GM12878 (cell line): ENCODE results near the gene SLC18A3. TPM values are rescaled to one million over a fixed set of nuclear protein-coding genes. Genes with fewer than 3 reads are reported as not detected.

ENCODE experiments used
- ATAC-seq: fragments of 200-7000 bp; cut with Tn5 transposase; 3 replicates; pipeline ENCODE4 v1.9.1; 2020; ENCODE audit warnings: mild to moderate bottlenecking, moderate library complexity
- BruUV-seq: library from RNA; stranded (reverse); fragments of 400-500 nt; replicated peaks from 2 replicates; lab custom pipeline; 2021; lab: Mats Ljungman, UMichigan
- CTCF ChIA-PET: fragments of 300-600 bp; sonication (Branson Sonifier 250); formaldehyde crosslinking; extraction: SDS; loops from one replicate; lab custom pipeline; 2021; ENCODE audit warnings: inconsistent platforms; lab: Yijun Ruan, JAX
- POLR2A ChIA-PET: fragments of 350-600 bp; formaldehyde crosslinking; extraction: SDS; loops from one replicate; lab custom pipeline; 2021; ENCODE audit warnings: inconsistent platforms; lab: Charles Lee
- RAD21 ChIA-PET: fragments of 300-600 bp; sonication (Branson Sonifier 250); formaldehyde crosslinking; loops from one replicate; lab custom pipeline; 2023; ENCODE audit warnings: antibody characterized with exemption; ENCODE audit not compliant: unreplicated experiment; lab: Charles Lee
- SMC1A ChIA-PET: fragments of 300-600 bp; sonication (Branson Sonifier 250); formaldehyde crosslinking; loops from one replicate; lab custom pipeline; 2023; ENCODE audit not compliant: unreplicated experiment, uncharacterized antibody; lab: Charles Lee
- DNase-seq: peaks from one replicate; pipeline ENCODE4 v3.0.0-alpha.2; 2011; ENCODE audit warnings: low read depth, low spot score
- FAIRE-seq: peaks from 3 replicates; lab custom pipeline; 2011; peaks lifted over from hg19 to GRCh38; lab: Jason Lieb, UNC
- H2AFZ ChIP-seq: 2 replicates; pipeline ENCODE4 v1.6.0; 2011; ENCODE audit warnings: low read depth, low read length, control low read depth; ENCODE audit not compliant: control insufficient read depth
- H3K27ac ChIP-seq: 2 replicates; pipeline ENCODE4 v1.5.1; 2011; ENCODE audit warnings: control low read depth; ENCODE audit not compliant: control insufficient read depth, insufficient read depth
- H3K27me3 ChIP-seq, 2 experiments: replicated peaks in 1 of 2; 2 replicates each; pipeline versions ENCODE4 v1.6.0 to v1.6.1; 2011; ENCODE audit warnings: low read length in 1 of 2; ENCODE audit not compliant: control insufficient read depth in 2 of 2, insufficient read depth in 2 of 2
- H3K36me3 ChIP-seq, 2 experiments: 2 replicates each; pipeline ENCODE4 v1.5.1; 2011; ENCODE audit warnings: low read length in 1 of 2; ENCODE audit not compliant: control insufficient read depth in 2 of 2, insufficient read depth in 2 of 2
- H3K4me1 ChIP-seq: 2 replicates; pipeline ENCODE4 v1.6.1; 2011; ENCODE audit warnings: mild to moderate bottlenecking, low read length, moderate library complexity, mixed read lengths; ENCODE audit not compliant: control insufficient read depth, insufficient read depth
- H3K4me2 ChIP-seq: 2 replicates; pipeline ENCODE4 v1.6.0; 2011; ENCODE audit warnings: control low read depth; ENCODE audit not compliant: control insufficient read depth, insufficient read depth
- H3K4me3 ChIP-seq: fragments of 200-600 bp; sonication (generic); 2 replicates; pipeline ENCODE4 v1.5.1; 2016
- H3K79me2 ChIP-seq: 2 replicates; pipeline ENCODE4 v1.6.0; 2011; ENCODE audit warnings: low read length; ENCODE audit not compliant: control insufficient read depth, insufficient read depth
- H3K9ac ChIP-seq: 2 replicates; pipeline ENCODE4 v1.8.0; 2011; ENCODE audit warnings: low read length, control low read depth, mixed read lengths; ENCODE audit not compliant: control insufficient read depth, insufficient read depth
- H3K9me3 ChIP-seq: replicated peaks from 3 replicates; pipeline ENCODE4 v1.5.1; 2011; ENCODE audit warnings: mild to moderate bottlenecking, low read length; ENCODE audit not compliant: control insufficient read depth, insufficient read depth
- H4K20me1 ChIP-seq: 2 replicates; pipeline ENCODE4 v1.6.0; 2011; ENCODE audit not compliant: control insufficient read depth, insufficient read depth
- BCL3 ChIP-seq: IDR thresholded peaks from 2 replicates; pipeline ENCODE4 v1.6.1; 2011; ENCODE audit warnings: borderline replicate concordance, low read depth, mild to moderate bottlenecking, moderate library complexity, low read length; ENCODE audit not compliant: insufficient read depth, poor library complexity, severe bottlenecking
- CHD2 ChIP-seq: IDR thresholded peaks from 2 replicates; pipeline ENCODE4 v1.6.1; 2011; ENCODE audit warnings: low read depth, low read length, improper control_type of control experiment, borderline replicate concordance
- HSF1 ChIP-seq: fragments of 150-350 bp; IDR thresholded peaks from 2 replicates; pipeline ENCODE4 v1.6.1; 2014; ENCODE audit warnings: mild to moderate bottlenecking, low read depth, low read length
- TBL1XR1 ChIP-seq: IDR thresholded peaks from 2 replicates; pipeline ENCODE4 v1.6.1; 2012; ENCODE audit warnings: low read depth, low read length, improper control_type of control experiment
- TCF7 ChIP-seq: IDR thresholded peaks from 2 replicates; pipeline ENCODE4 v1.6.1; 2014; ENCODE audit warnings: antibody characterized with exemption, borderline replicate concordance
- ZBTB4 ChIP-seq: fragments of 450-650 bp; formaldehyde crosslinking; IDR thresholded peaks from 2 replicates; pipeline ENCODE4 v1.4.0; 2022; ENCODE audit warnings: mild to moderate bottlenecking, moderate library complexity
- WGBS: methylation state at CpG from one replicate; pipeline ENCODE4 v1.1.6; 2016; ENCODE audit warnings: low lambda C conversion rate; ENCODE audit not compliant: insufficient replicate concordance, insufficient coverage; ENCODE audit errors: missing lambda C conversion rate; 5-methylcytosine and 5-hydroxymethylcytosine counted together
- in situ Hi-C: fragments of 300-500 bp; cut with MboI; formaldehyde crosslinking; loops from 9 replicates; pipeline ENCODE4 v1.14.3; 2018; ENCODE audit warnings: mixed read lengths
- intact Hi-C: fragments of 100-400 bp; cut with micrococcal nuclease; formaldehyde crosslinking; loops from one replicate; pipeline ENCODE4 v1.14.2; 2022; ENCODE audit not compliant: unreplicated experiment
- polyA plus RNA-seq, 11 experiments: library from polyadenylated mRNA; depleted of rRNA in 4 of 11; unstranded in 6 of 11; stranded (reverse) in 5 of 11; fragments of >200 nt; fragmentation: Nextera tagmentation in 4 of 11; fragmentation: Illumina TruSeq in 1 of 11; extraction: Ambion mirVana in 4 of 11; extraction: Trizol in 1 of 11; gene quantifications; 1 replicate in 1 of 11; 2 replicates in 10 of 11; pipeline versions ENCODE4 v1.2.1 to v1.2.3, GENCODE V29; 2011 to 2016; ENCODE audit warnings: inconsistent platforms in 2 of 11, missing spikeins in 2 of 11, low read depth in 1 of 11
- total RNA-seq, 4 experiments: library from RNA; depleted of rRNA in 3 of 4; stranded (reverse); fragments of >200 nt in 3 of 4; fragmentation: Illumina TruSeq in 1 of 4; extraction: Trizol in 1 of 4; gene quantifications; 2 replicates each; pipeline versions ENCODE4 v1.2.1 to v1.2.3, GENCODE V29; 2013 to 2021
- TF ChIP-seq, protein P1 (sequence below): fragments of 450-650 bp; IDR thresholded peaks from 2 replicates; pipeline ENCODE4 v1.6.1; 2017; ENCODE audit warnings: mild to moderate bottlenecking, moderate library complexity
- TF ChIP-seq, protein P2 (sequence below): fragments of 450-650 bp; IDR thresholded peaks from 2 replicates; pipeline ENCODE4 v1.6.1; 2017; ENCODE audit warnings: antibody characterized with exemption, mild to moderate bottlenecking, moderate library complexity

Gene SLC18A3
- total and polyA plus RNA-seq, 10 of the 15 experiments (the other 5 are each of a cell fraction or from before 2014, with no cell fraction given): not detected

DNA sequence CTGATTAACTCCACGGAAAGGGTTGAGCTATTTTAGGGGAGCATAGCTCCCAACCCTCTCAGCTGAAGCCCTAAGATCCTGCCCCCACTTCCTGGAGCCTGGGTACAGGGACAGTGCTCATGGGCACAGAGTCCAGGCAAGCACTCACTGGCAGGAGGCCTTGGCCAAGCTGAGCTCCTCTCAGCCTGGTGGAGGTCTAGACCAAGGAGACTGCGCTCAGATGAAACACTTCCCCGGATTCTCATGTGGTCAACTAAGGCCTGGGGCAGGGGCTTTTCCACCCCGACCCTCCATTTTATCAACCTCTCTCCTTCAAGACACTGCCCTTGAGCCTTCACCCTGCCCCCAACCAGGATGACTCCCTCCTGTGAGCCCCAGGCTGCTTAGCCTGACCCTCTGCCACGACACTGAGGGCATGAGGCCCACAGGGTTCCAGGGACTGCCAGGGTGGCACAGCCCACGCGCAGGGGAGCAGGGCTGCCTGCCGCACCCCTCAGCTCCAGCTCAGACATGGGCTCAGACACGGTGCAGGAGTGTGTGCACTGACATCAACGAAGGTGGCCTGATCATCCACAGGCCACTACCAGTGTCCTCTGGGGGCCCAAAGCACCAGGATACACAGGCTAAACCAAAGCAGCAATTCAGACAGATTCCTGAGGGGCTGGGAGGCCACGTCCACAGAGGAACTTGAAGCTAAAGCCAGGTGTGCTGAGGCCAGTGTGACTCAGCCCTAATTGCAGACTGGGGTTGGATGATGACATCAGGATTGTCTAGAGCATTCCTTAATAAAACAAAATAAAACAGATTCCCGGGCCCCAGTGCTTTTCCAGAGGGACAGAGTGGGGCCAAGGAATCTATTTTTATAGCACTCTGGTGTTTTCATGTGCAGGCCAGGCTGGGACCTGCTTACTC, 22.6 kb downstream of the SLC18A3 start:
- ChIA-PET RAD21 (no interaction called here), POLR2A (no interaction called here), CTCF (no interaction called here), SMC1A (no interaction called here)
- Histone ChIP-seq H3K27me3 (peaks cover 0 to 2% of the 10 kb centered on the region in 2 experiments; a peak in 1 of 4 replicates), H3K79me2 (no peaks in the 10 kb centered on the region), H3K9ac (no peak overlapping the region), H3K4me3 (no peak overlapping the region), H3K36me3 (no peaks in the 10 kb centered on the region), H3K4me1 (no peaks in the 10 kb centered on the region), H4K20me1 (no peaks in the 10 kb centered on the region), H3K9me3 (no peaks in the 10 kb centered on the region), H3K27ac (no peak overlapping the region), H2AFZ (no peak overlapping the region), H3K4me2 (no peak overlapping the region)
- ATAC-seq (no peak), FAIRE-seq (no peak), DNase-seq (no peak)
- WGBS: 10% methylated on average over 12 of the region's 12 CpGs
- in situ Hi-C loops (no loop called here), intact Hi-C loops (no loop called here)
- no TSS peak for BruUV-seq
- TF ChIP-seq TBL1XR1 (no peak), HSF1 (no peak), BCL3 (no peak), CHD2 (no peak), TCF7 (no peak), ZBTB4 (no peak)
- TF ChIP-seq, protein P1, sequence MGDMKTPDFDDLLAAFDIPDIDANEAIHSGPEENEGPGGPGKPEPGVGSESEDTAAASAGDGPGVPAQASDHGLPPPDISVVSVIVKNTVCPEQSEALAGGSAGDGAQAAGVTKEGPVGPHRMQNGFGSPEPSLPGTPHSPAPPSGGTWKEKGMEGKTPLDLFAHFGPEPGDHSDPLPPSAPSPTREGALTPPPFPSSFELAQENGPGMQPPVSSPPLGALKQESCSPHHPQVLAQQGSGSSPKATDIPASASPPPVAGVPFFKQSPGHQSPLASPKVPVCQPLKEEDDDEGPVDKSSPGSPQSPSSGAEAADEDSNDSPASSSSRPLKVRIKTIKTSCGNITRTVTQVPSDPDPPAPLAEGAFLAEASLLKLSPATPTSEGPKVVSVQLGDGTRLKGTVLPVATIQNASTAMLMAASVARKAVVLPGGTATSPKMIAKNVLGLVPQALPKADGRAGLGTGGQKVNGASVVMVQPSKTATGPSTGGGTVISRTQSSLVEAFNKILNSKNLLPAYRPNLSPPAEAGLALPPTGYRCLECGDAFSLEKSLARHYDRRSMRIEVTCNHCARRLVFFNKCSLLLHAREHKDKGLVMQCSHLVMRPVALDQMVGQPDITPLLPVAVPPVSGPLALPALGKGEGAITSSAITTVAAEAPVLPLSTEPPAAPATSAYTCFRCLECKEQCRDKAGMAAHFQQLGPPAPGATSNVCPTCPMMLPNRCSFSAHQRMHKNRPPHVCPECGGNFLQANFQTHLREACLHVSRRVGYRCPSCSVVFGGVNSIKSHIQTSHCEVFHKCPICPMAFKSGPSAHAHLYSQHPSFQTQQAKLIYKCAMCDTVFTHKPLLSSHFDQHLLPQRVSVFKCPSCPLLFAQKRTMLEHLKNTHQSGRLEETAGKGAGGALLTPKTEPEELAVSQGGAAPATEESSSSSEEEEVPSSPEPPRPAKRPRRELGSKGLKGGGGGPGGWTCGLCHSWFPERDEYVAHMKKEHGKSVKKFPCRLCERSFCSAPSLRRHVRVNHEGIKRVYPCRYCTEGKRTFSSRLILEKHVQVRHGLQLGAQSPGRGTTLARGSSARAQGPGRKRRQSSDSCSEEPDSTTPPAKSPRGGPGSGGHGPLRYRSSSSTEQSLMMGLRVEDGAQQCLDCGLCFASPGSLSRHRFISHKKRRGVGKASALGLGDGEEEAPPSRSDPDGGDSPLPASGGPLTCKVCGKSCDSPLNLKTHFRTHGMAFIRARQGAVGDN: no peak
- TF ChIP-seq, protein P2, sequence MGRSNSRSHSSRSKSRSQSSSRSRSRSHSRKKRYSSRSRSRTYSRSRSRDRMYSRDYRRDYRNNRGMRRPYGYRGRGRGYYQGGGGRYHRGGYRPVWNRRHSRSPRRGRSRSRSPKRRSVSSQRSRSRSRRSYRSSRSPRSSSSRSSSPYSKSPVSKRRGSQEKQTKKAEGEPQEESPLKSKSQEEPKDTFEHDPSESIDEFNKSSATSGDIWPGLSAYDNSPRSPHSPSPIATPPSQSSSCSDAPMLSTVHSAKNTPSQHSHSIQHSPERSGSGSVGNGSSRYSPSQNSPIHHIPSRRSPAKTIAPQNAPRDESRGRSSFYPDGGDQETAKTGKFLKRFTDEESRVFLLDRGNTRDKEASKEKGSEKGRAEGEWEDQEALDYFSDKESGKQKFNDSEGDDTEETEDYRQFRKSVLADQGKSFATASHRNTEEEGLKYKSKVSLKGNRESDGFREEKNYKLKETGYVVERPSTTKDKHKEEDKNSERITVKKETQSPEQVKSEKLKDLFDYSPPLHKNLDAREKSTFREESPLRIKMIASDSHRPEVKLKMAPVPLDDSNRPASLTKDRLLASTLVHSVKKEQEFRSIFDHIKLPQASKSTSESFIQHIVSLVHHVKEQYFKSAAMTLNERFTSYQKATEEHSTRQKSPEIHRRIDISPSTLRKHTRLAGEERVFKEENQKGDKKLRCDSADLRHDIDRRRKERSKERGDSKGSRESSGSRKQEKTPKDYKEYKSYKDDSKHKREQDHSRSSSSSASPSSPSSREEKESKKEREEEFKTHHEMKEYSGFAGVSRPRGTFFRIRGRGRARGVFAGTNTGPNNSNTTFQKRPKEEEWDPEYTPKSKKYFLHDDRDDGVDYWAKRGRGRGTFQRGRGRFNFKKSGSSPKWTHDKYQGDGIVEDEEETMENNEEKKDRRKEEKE: no peak
